Erythroblast (primary cell): ENCODE data around the gene GAPVD1.
"Not testable (repeated sequence)": the region's sequence is repeated elsewhere in the genome, so short reads cannot be mapped to it uniquely, and the experiment has no call there.

Source experiments
- DNase-seq, 2 experiments: peaks; one replicate each; lab custom pipeline; 2025; lab: John Stamatoyannopoulos, UW
- GATA1 ChIP-seq: IDR thresholded peaks from 2 replicates; pipeline ENCODE4 v1.6.1; 2011; ENCODE audit warnings: low read depth, mild to moderate bottlenecking, control low read depth, low read length, moderate library complexity
- POLR2A ChIP-seq: IDR thresholded peaks from 2 replicates; pipeline ENCODE4 v1.6.1; 2011; ENCODE audit warnings: mild to moderate bottlenecking, low read length

GAPVD1 gene, protein sequence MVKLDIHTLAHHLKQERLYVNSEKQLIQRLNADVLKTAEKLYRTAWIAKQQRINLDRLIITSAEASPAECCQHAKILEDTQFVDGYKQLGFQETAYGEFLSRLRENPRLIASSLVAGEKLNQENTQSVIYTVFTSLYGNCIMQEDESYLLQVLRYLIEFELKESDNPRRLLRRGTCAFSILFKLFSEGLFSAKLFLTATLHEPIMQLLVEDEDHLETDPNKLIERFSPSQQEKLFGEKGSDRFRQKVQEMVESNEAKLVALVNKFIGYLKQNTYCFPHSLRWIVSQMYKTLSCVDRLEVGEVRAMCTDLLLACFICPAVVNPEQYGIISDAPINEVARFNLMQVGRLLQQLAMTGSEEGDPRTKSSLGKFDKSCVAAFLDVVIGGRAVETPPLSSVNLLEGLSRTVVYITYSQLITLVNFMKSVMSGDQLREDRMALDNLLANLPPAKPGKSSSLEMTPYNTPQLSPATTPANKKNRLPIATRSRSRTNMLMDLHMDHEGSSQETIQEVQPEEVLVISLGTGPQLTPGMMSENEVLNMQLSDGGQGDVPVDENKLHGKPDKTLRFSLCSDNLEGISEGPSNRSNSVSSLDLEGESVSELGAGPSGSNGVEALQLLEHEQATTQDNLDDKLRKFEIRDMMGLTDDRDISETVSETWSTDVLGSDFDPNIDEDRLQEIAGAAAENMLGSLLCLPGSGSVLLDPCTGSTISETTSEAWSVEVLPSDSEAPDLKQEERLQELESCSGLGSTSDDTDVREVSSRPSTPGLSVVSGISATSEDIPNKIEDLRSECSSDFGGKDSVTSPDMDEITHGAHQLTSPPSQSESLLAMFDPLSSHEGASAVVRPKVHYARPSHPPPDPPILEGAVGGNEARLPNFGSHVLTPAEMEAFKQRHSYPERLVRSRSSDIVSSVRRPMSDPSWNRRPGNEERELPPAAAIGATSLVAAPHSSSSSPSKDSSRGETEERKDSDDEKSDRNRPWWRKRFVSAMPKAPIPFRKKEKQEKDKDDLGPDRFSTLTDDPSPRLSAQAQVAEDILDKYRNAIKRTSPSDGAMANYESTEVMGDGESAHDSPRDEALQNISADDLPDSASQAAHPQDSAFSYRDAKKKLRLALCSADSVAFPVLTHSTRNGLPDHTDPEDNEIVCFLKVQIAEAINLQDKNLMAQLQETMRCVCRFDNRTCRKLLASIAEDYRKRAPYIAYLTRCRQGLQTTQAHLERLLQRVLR (N-terminal part only)

DNA sequence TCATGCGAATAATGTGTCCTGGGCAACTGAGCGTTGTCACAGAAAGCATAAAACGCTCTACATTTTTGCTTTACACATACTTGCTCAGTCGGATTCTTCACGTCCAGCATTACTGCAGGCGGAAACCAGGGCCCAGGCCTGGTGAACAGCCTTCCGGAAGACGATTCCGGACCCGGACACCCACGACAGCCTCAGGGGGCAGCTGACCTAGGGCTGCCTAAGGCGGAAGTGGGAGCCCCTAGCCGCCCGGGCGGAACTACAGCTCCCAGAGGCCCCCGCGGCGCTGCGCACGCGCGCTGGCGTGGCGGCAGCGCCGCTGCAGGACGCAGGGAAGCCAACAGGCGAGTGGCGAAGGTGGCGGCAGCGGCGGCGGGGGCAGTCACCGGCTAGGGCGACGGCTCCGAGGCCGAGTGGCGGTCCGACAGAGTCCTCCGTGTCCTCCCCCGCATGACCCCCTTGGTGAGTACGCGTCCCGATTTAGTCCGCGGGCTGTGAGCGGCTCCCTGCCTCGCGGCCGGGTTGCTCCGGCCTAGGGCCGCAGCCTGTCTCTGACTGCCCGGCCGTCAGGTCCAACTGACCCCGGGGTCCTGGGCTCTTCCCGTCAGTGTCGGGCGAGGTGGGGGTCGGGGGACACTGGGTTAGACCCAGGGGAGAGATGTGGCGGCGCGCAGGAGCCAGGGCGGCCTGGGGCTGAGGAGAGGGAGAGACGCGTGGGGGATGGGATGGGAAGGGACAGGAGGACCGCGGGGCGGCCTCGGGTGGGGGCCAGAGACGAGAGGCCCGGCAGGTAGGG, at the start of gene GAPVD1:
TSS of gene GAPVD1 (plus strand) at position 326 of the 793 bp plus-strand sequence. CDS start 37,096 bp downstream, outside the sequence.
- peak; percentile 79 for TF ChIP-seq POLR2A
- TF ChIP-seq GATA1 = no peak
- peak; percentile 95 for DNase-seq

DNA sequence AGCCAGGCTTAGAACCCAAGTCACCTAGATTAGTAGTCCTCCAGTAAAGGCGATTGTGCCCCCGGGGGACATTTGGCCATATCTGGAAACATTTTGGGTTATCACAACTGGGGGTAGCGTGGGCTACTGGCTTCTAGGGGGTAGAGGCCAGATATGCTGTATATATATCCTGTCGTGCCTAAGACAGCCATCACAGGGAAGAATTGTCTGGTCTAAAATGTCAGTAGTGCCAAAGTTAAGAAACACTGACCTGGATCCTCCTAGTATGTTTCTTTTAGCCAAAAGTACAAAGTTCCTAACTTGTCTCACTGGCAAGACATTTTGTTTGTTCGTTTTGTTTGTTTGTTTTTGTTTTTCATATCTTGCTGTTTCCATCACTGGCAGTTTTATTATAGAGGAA, 47.4 kb upstream of the GAPVD1 start:
- DNase-seq = no peak
- TF ChIP-seq POLR2A = no peak
- TF ChIP-seq GATA1 = no peak

DNA sequence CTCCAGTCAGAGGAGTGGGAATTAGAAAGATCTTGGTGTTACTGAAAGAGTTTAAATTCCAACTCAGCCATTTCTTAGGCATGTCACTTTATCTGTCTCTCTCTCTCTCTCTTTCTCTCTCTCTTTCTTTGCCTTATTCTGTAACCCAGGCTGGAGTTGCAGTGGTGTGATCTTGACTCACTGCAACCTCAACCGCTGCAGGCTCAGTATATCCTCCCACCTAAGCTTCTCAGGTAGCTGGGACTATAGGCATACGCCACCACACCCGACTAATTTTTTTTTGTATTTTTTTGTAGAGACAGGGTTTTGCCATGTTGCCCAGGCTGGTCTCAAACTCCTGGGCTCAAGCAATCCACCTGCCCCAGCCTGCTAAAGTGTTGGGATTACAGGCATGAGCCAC, 43.0 kb upstream of the GAPVD1 start:
- no peak for DNase-seq
- TF ChIP-seq POLR2A (no peak), GATA1 (no peak)

DNA sequence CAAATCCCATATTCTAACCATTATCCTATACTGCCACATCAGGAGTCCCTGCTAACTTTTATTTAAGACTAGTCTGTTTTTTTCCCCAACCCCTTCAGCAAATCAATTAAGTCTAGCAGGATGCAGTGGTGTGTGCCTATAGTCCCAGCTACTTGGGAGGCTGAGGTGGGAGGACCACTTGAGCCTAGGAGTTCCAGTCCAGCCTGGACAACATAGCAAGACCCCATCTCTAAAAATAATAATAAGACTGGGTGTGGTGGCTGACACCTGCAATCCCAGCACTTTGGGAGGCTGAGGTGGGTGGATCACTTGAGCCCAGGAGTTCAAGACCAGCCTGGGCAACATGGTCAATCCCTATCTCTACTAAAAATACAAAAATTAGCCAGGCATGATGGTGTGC, 36.8 kb upstream of the GAPVD1 start:
- not testable (repeated sequence) for DNase-seq

DNA sequence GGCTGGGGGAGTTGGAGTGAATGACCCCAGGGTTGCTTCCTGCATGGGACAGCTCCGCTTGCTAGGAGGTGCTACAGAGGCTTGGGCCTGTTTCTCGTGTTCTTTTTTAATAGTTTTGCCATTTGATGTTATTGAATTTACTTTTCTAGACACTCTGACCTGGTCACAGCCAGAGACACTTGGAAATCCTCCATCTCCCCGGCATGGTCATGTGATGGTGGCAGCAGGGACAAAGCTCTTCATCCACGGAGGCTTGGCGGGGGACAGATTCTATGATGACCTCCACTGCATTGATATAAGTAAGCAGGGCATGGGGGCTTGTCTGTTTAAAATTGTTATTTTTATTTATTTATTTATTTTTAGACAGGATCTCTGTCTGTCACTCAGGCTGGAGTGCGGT, 33.9 kb upstream of the GAPVD1 start:
- DNase-seq = no peak

DNA sequence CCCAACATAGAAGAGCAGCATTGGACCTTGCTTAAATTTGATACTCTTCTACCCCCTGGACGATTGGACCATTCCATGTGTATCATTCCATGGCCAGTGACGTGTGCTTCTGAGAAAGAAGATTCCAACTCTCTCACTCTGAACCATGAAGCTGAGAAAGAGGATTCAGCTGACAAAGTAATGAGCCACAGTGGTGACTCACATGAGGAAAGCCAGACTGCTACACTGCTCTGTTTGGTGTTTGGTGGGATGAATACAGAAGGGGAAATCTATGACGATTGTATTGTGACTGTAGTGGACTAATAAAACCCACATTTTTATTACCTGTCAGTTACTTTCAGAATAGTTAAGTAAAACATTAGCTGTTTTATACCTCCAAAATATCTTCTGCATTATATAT, 27.9 kb upstream of the GAPVD1 start:
- DNase-seq = no peak
- no peak for TF ChIP-seq POLR2A
- no peak for TF ChIP-seq GATA1

More for the DNA sequence above, 33.9 kb upstream of the GAPVD1 start:
- TF ChIP-seq POLR2A = no peak
- TF ChIP-seq GATA1 = no peak

DNA sequence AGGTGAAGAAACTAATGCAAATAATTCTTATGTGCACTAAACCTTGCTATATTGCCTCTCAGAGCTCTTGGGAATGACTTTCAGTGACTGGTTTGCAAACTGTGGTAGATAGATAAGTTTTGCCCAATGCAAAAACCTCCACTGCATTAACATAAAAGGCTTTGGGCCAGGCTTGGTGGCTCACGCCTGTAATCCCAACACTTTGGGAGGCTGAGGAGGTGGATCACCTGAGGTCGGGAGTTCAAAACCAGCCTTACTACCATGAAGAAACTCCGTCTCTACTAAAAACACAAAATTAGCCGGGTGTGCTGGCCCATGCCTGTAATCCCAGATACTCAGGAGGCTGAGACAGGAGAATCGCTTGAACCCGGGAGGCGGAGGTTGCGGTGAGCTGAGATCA, 27.5 kb upstream of the GAPVD1 start:
- DNase-seq = not testable (repeated sequence)

DNA sequence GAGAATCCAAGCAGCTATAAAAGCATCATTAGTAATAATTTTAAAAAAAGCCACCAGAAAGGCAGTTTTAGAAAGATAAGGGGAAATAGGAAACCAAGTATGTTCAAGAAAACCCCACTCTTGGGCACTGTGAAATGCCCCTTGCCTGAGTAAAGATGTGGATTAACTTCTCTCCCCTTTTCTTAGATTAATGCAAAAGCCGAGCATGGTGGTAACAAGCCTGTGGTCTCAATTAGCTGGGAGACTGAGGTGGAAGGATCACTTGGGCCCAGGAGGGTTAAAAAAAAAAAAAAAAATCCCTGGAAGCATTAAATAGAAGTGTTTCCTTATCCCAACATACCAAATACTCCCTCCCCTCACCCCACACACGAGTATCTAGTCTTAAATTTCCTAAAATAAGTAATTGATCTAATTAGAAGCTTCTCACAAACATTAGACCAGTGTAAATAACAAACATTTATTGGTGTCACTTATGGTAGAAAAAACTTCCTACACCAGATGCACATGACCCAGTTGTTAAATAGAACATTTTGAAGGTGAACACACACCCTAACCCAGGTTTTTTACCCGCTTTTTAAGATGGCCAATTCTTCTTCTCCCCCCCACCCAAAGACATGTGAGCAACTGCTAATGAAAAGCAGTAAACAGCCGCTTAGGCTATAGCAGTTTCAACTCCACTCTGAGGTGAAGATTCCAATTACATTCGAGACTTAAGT, 25.7 kb upstream of the GAPVD1 start:
- no peak for TF ChIP-seq POLR2A
- TF ChIP-seq GATA1 = no peak
- DNase-seq = peak in 1 of 2 experiments; percentile 30

DNA sequence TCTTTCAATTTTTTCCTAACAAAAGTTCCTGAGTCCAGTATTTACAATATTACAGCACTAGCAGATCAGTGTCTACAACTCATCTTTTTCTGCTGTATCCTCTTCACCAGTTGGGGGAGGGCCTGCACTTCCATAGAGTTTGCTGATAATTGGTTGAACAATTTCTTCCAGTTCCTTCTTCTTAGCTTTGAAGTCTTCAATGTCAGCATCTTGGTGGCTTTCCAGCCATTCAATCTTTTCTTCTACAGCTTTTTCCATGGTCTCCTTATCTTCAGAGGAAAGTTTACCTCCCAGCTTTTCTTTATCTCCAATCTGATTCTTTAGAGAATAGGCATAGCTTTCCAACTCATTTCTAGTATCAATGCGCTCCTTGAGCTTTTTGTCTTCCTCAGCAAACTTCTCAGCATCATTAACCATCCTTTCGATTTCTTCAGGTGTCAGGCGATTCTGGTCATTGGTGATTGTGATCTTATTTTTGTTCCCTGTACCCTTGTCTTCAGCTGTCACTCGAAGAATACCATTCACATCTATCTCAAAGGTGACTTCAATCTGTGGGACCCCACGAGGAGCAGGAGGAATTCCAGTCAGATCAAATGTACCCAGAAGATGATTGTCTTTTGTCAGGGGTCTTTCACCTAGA, 25.0 kb upstream of the GAPVD1 start:
- DNase-seq = peak in 1 of 2 experiments; percentile 30

DNA sequence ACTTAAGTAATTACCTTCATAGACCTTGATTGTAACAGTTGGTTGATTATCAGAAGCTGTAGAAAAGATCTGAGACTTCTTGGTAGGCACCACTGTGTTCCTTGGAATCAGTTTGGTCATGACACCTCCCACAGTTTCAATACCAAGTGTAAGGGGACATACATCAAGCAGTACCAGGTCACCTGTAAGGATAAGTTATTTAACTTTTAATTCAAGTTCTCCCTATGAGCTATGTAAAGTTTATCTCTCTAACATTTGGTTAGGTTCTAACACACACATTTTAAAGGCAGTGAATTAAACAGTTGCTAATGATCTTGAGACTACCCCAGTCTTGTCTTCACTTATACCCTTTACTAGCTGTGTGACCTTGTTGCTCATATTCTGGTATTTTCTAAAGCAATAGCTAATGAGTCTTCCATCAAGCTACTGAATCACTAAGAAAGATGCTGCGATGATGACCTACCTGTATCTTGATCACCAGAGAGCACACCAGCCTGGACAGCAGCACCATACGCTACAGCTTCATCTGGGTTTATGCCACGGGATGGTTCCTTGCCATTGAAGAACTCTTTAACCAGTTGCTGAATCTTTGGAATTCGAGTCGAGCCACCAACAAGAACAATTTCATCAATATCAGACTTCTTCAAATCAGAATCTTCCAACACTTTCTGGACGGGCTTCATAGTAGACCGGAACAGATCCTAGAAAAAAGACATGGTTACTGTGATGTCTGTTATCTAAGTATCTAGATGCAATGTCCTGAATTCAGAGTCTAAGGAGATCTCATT, 23.3 kb upstream of the GAPVD1 start:
- TF ChIP-seq POLR2A = no peak
- TF ChIP-seq GATA1 = no peak
- peak in 1 of 2 experiments; percentile 15 for DNase-seq

DNA sequence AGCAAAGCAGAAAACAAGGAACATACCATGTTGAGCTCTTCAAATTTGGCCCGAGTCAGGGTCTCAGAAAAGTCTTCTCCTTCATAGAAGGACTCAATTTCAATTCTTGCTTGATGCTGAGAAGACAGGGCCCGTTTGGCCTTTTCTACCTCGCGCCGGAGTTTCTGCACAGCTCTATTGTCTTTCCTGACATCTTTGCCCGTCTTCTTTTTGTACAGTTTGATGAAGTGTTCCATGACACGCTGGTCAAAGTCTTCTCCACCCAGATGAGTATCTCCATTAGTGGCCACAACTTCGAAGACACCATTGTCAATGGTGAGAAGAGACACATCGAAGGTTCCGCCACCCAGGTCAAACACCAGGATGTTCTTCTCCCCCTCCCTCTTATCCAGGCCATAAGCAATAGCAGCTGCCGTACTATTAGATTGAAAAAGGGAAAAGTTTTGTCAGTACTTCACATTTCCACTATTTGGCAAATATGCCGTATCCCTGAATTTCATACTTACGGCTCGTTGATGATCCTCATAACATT, 22.6 kb upstream of the GAPVD1 start:
- DNase-seq = no peak

More for the DNA sequence above, 22.6 kb upstream of the GAPVD1 start:
- TF ChIP-seq POLR2A (no peak), GATA1 (no peak)
